ENCODE results near the gene TTLL8.

- TF ChIP-seq TAF1 (IDR thresholded peaks at IDR 0.05; ENCODE audit: low read depth) (no peak), EP300 (IDR thresholded peaks at IDR 0.05; ENCODE audit: borderline replicate concordance) (no peak), CEBPB (IDR thresholded peaks at IDR 0.05) (no peak), YY1 (IDR thresholded peaks at IDR 0.05; ENCODE audit: low read depth) (no peak), RAD21 (IDR thresholded peaks at IDR 0.05; ENCODE audit: low read depth) (no peak), ZBTB7A (IDR thresholded peaks at IDR 0.05; ENCODE audit: low read depth) (no peak), REST (IDR thresholded peaks at IDR 0.05; ENCODE audit: low read depth) (no peak), FOXM1 (IDR thresholded peaks at IDR 0.05; ENCODE audit: borderline replicate concordance, low read depth) (no peak), NFIC (IDR thresholded peaks at IDR 0.05) (no peak), EGR1 (IDR thresholded peaks at IDR 0.05) (no peak), USF1 (IDR thresholded peaks at IDR 0.05) (no peak), TCF12 (IDR thresholded peaks at IDR 0.05; ENCODE audit: low read depth) (no peak), MAX (IDR thresholded peaks at IDR 0.05) (no peak)
These were observed 629 bp downstream of the TTLL8 start for GRCh38 chr22:50057278-50058060.
